ENCODE measurements around the gene MAGEA2.
"Not testable (repeated sequence)": the region's sequence is repeated elsewhere in the genome, so short reads cannot be mapped to it uniquely, and the experiment has no call there.

Gene MAGEA2

GRCh38 chrX:152753686-152754650, at the start of gene MAGEA2:
Gene MAGEA2 (minus strand): TSS chrX:152753842. CDS start chrX:152751363, 2,479 bp downstream.
- DNase-seq = not testable (repeated sequence)

- DNase-seq = no peak
Observed at GRCh38 chrX:152798945-152799344, 45.3 kb upstream of the MAGEA2 start.

GRCh38 chrX:152787062-152787461, 33.4 kb upstream of the MAGEA2 start:
- DNase-seq = not testable (repeated sequence)

- not testable (repeated sequence) for DNase-seq
Observed at GRCh38 chrX:152769549-152770289, 16.1 kb upstream of the MAGEA2 start, which contains the start of gene MAGEA6. Gene MAGEA6 (minus strand): TSS chrX:152769689. CDS start chrX:152767650, 2,039 bp downstream.

GRCh38 chrX:152766562-152766961, 12.9 kb upstream of the MAGEA2 start:
- not testable (repeated sequence) for DNase-seq

- not testable (repeated sequence) for DNase-seq
Observed at GRCh38 chrX:152761582-152761981, 7.9 kb upstream of the MAGEA2 start.

GRCh38 chrX:152759544-152759943, 5.9 kb upstream of the MAGEA2 start:
- DNase-seq = not testable (repeated sequence)

- not testable (repeated sequence) for DNase-seq
Observed at GRCh38 chrX:152758918-152759317, 5.3 kb upstream of the MAGEA2 start, which contains the start of gene CSAG3. Gene CSAG3 (plus strand): TSS chrX:152759218.

- DNase-seq = not testable (repeated sequence)
Observed at GRCh38 chrX:152754871-152755270, 1.2 kb upstream of the MAGEA2 start.

GRCh38 chrX:152738560-152738959, 15.1 kb downstream of the MAGEA2 start:
- DNase-seq = no peak

GRCh38 chrX:152736528-152736927, 17.1 kb downstream of the MAGEA2 start:
- not testable (repeated sequence) for DNase-seq

- DNase-seq = no peak
Observed at GRCh38 chrX:152735860-152736511, 17.7 kb downstream of the MAGEA2 start.

GRCh38 chrX:152735101-152735500, 18.5 kb downstream of the MAGEA2 start:
- no peak for DNase-seq

GRCh38 chrX:152734143-152734858, 19.3 kb downstream of the MAGEA2 start:
- DNase-seq = not testable (repeated sequence)

GRCh38 chrX:152733261-152733975, 20.2 kb downstream of the MAGEA2 start, which contains the start of the genes CSAG1 and MAGEA12:
Gene CSAG1 (minus strand): TSS chrX:152733721. CDS start chrX:152732460, 1,261 bp downstream.
Gene MAGEA12 (plus strand): TSS chrX:152733757. CDS start chrX:152736162, 2,405 bp downstream.
- DNase-seq = no peak

GRCh38 chrX:152725409-152725808, 28.2 kb downstream of the MAGEA2 start:
- no peak for DNase-seq

GRCh38 chrX:152713815-152714787, 39.5 kb downstream of the MAGEA2 start, which contains the start of gene MAGEA2B:
Gene MAGEA2B (plus strand): TSS chrX:152714628. CDS start chrX:152717107, 2,479 bp downstream.
- DNase-seq = not testable (repeated sequence)

GRCh38 chrX:152713195-152713594, 40.4 kb downstream of the MAGEA2 start:
- DNase-seq = not testable (repeated sequence)

GRCh38 chrX:152709173-152709572, 44.5 kb downstream of the MAGEA2 start, which contains the start of gene CSAG2:
Gene CSAG2 (minus strand): TSS chrX:152709273. CDS start chrX:152709112, 161 bp downstream.
- DNase-seq = not testable (repeated sequence)

All from stimulated activated CD4-positive, alpha-beta T cell treated with anti-CD3 and anti-CD28 coated beads, Interleukin-1b, Interleukin-23, amount 100 ng/mL, for 48 hours (primary cell).